ENCODE data around the gene ZNF219. TPM values are rescaled to one million over a fixed set of nuclear protein-coding genes. Genes with fewer than 3 reads are reported as not detected.

ZNF219 gene
- total RNA-seq, 1 experiment from 2014 or later, result 16.6 TPM

DNA sequence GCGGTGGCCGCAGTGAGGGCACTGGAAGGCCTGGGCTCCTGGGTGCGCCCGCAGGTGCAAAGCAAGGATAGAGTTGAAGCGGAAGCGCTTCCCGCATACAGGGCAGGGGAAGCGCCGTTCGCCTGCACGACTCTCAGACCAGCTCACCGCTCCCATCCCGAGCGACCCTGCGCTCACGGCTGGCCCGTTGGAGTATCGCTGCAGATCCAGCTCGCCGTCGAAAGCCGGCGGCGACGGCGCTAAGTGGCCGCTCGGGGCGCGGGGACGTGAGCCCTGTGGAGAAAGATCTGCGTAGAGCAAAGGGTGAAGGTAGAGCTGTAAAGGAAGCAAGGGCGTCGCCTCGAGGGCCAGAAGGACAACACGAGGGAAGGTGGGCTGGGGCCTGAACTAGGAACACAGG lies 5.4 kb downstream of the ZNF219 start (continued):
- TF ChIP-seq, protein P1, sequence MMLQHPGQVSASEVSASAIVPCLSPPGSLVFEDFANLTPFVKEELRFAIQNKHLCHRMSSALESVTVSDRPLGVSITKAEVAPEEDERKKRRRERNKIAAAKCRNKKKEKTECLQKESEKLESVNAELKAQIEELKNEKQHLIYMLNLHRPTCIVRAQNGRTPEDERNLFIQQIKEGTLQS (IDR thresholded peaks at IDR 0.05), result no peak
- TF ChIP-seq ZBTB33 (IDR thresholded peaks at IDR 0.05; ENCODE audit: extremely low read depth, insufficient replicate concordance, low read length), result no peak
- TF ChIP-seq RAD21 (IDR thresholded peaks at IDR 0.05; ENCODE audit: low read depth), result no peak
- TF ChIP-seq TCF7L2 (IDR thresholded peaks at IDR 0.05; ENCODE audit: borderline replicate concordance, extremely low read depth, insufficient read depth, insufficient read length), result no peak

- no peak overlapping the region for H3K9ac ChIP-seq (ENCODE audit: low read length)
- DNase-seq (ENCODE audit: low read depth, low spot score) (peak; percentile 40), ATAC-seq (peak; percentile 85)
- intact Hi-C loops (cut with micrococcal nuclease), result loop anchor here (1.0 kb wide), 2 partner anchors 24 to 77 kb away; no protein-coding TSS in a partner anchor
- no peak overlapping the region for H3K4me2 ChIP-seq (ENCODE audit: low read length)
- H3K79me2 ChIP-seq (ENCODE audit: insufficient read depth, low read length), result no peaks in the 10 kb centered on the region
- no peaks in the 10 kb centered on the region for H3K9me3 ChIP-seq (ENCODE audit: control insufficient read depth in 1 of 2, insufficient read depth in 1 of 2, low read depth in 1 of 2, low read length in 2 of 2)
- no peak overlapping the region for H2AFZ ChIP-seq (ENCODE audit: low read depth, low read length, poor library complexity, severe bottlenecking)
- no peaks in the 10 kb centered on the region for H3K27me3 ChIP-seq (ENCODE audit: insufficient read depth, low read length)
- H3K27ac ChIP-seq (ENCODE audit: low read depth, low read length), result no peak overlapping the region; the same call in 1 of the 2 replicates
- TF ChIP-seq RAD21 (IDR thresholded peaks at IDR 0.05; ENCODE audit: low read depth) (peak; percentile 91), CBX3 (IDR thresholded peaks at IDR 0.05; ENCODE audit: low read depth) (0 out of 2 replicates have a peak, but pooled peaks have one; percentile 43), ELF1 (IDR thresholded peaks at IDR 0.05; ENCODE audit: borderline replicate concordance, low read depth) (no peak), ZBTB33 (IDR thresholded peaks at IDR 0.05; ENCODE audit: extremely low read depth, insufficient replicate concordance, low read length) (no peak), YY1 (IDR thresholded peaks at IDR 0.05; ENCODE audit: extremely low read depth, insufficient replicate concordance, low read depth, low read length) (peak; percentile 44), ZNF274 (IDR thresholded peaks at IDR 0.05; ENCODE audit: low read depth, low read length) (no peak), EZH2phosphoT487 (IDR thresholded peaks at IDR 0.05; ENCODE audit: borderline replicate concordance) (no peak), EZH2 (IDR thresholded peaks at IDR 0.05) (no peak), MAX (IDR thresholded peaks at IDR 0.05) (peak; percentile 36; the same call in 1 of the 2 replicates), POLR2AphosphoS5 (IDR thresholded peaks at IDR 0.05; ENCODE audit: low read depth, low read length) (0 out of 2 replicates have a peak, but pooled peaks have one; percentile 18)
- TF ChIP-seq, protein P2, sequence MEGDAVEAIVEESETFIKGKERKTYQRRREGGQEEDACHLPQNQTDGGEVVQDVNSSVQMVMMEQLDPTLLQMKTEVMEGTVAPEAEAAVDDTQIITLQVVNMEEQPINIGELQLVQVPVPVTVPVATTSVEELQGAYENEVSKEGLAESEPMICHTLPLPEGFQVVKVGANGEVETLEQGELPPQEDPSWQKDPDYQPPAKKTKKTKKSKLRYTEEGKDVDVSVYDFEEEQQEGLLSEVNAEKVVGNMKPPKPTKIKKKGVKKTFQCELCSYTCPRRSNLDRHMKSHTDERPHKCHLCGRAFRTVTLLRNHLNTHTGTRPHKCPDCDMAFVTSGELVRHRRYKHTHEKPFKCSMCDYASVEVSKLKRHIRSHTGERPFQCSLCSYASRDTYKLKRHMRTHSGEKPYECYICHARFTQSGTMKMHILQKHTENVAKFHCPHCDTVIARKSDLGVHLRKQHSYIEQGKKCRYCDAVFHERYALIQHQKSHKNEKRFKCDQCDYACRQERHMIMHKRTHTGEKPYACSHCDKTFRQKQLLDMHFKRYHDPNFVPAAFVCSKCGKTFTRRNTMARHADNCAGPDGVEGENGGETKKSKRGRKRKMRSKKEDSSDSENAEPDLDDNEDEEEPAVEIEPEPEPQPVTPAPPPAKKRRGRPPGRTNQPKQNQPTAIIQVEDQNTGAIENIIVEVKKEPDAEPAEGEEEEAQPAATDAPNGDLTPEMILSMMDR (IDR thresholded peaks at IDR 0.05 in 2 of 3, conservative IDR thresholded peaks at IDR 0.05 in 1 of 3; ENCODE audit: borderline replicate concordance in 1 of 3, insufficient read depth in 1 of 3, low read depth in 2 of 3, low read length in 2 of 3), result peak; percentile 99 to 100 (median 100)
- ChIA-PET RAD21 (ENCODE audit: low non-redundant PET in 1 of 2, low total read pairs in 2 of 2, uncharacterized antibody in 2 of 2, unreplicated experiment in 2 of 2) (interaction anchor here (1.2 kb wide), 2 partner anchors 12 to 78 kb away, joined by 4 to 6 read pairs; no protein-coding TSS in a partner anchor), POLR2A (interaction anchor here (0.6 to 1.1 kb wide), 2 partner anchors 11 to 12 kb away, joined by 3 to 5 read pairs; no protein-coding TSS in a partner anchor), CTCF (interaction anchor here (0.7 to 5.3 kb wide), 13 partner anchors 9 to 93 kb away, joined by 3 to 35 read pairs (median 5); partner anchors contain the start of genes SLC39A2 and TMEM253)
- no peaks in the 10 kb centered on the region for H3K9me2 ChIP-seq (ENCODE audit: insufficient read depth)
- BruUV-seq (replicated peaks), result no TSS peak
- no peaks in the 10 kb centered on the region; a peak in 2 of 4 replicates for H3K36me3 ChIP-seq (ENCODE audit: control insufficient read depth in 1 of 2, insufficient read depth in 2 of 2, low read length in 2 of 2)
- H3K4me1 ChIP-seq (ENCODE audit: control insufficient read depth in 1 of 2, insufficient read depth in 2 of 2, low read length in 2 of 2), result peaks cover 0 to 12% of the 10 kb centered on the region in 2 experiments
- no peak overlapping the region for H3K4me3 ChIP-seq (replicated peaks in 1 of 2; ENCODE audit: low read depth in 1 of 2, low read length in 2 of 2)
- H4K20me1 ChIP-seq (ENCODE audit: insufficient read depth), result no peaks in the 10 kb centered on the region
Measured at GRCh38 chr14:21092273-21093011, 6.0 kb downstream of the ZNF219 start.

Measured in HCT116 (cell line).